H9 (cell line): Measurements from ENCODE around the gene ATP6V0E1. TPM values are rescaled to one million over a fixed set of nuclear protein-coding genes. Genes with fewer than 3 reads are reported as not detected.
"Not testable (repeated sequence)": the region's sequence is repeated elsewhere in the genome, so short reads cannot be mapped to it uniquely, and the experiment has no call there.

Source experiments
- DNase-seq: peaks from one replicate; pipeline ENCODE4 v3.0.0-alpha.2; 2017
- H2AFZ ChIP-seq: one replicate; pipeline ENCODE4 v1.6.1; 2013; ENCODE audit warnings: mild to moderate bottlenecking, low read length, control low read depth, moderate library complexity
- H2AK5ac ChIP-seq: 2 replicates; pipeline ENCODE4 v1.6.1; 2013; ENCODE audit warnings: low read length, control low read depth, mixed read lengths; ENCODE audit not compliant: insufficient read length
- H2BK120ac ChIP-seq: one replicate; pipeline ENCODE4 v1.6.1; 2013; ENCODE audit warnings: low read depth, mild to moderate bottlenecking, low read length, control low read depth, inconsistent platforms; ENCODE audit not compliant: poor library complexity, severe bottlenecking
- H2BK12ac ChIP-seq: 2 replicates; pipeline ENCODE4 v1.6.1; 2013; ENCODE audit warnings: low read length, control low read depth, mixed read lengths, low read depth; ENCODE audit not compliant: insufficient read length
- H2BK15ac ChIP-seq: 2 replicates; pipeline ENCODE4 v1.6.1; 2013; ENCODE audit warnings: low read depth, low read length, control low read depth
- H2BK20ac ChIP-seq: one replicate; pipeline ENCODE4 v1.6.1; 2013; ENCODE audit warnings: low read depth, mild to moderate bottlenecking, low read length, control low read depth, inconsistent platforms; ENCODE audit not compliant: poor library complexity, severe bottlenecking
- H2BK5ac ChIP-seq: 2 replicates; pipeline ENCODE4 v1.6.1; 2013; ENCODE audit warnings: low read length, control low read depth, mixed read lengths; ENCODE audit not compliant: insufficient read length
- H3K14ac ChIP-seq: 2 replicates; pipeline ENCODE4 v1.6.1; 2013; ENCODE audit warnings: low read length, control low read depth; ENCODE audit not compliant: insufficient read depth
- H3K18ac ChIP-seq: 2 replicates; pipeline ENCODE4 v1.6.1; 2013; ENCODE audit warnings: low read depth, mild to moderate bottlenecking, mixed read lengths, low read length, control low read depth; ENCODE audit not compliant: insufficient read length
- H3K23ac ChIP-seq: 2 replicates; pipeline ENCODE4 v1.6.1; 2013; ENCODE audit warnings: low read length, control low read depth, mixed read lengths, low read depth; ENCODE audit not compliant: insufficient read length
- H3K23me2 ChIP-seq: 2 replicates; pipeline ENCODE4 v1.6.1; 2013; ENCODE audit warnings: low read depth, mild to moderate bottlenecking, mixed read lengths, low read length, control low read depth; ENCODE audit not compliant: insufficient read length, poor library complexity, severe bottlenecking
- H3K27ac ChIP-seq: 2 replicates; pipeline ENCODE4 v1.5.1; 2013; ENCODE audit warnings: low read length, control low read depth, mixed read lengths, low read depth; ENCODE audit not compliant: insufficient read length
- H3K27me3 ChIP-seq: 2 replicates; pipeline ENCODE4 v1.6.1; 2013; ENCODE audit warnings: low read length, control low read depth, inconsistent platforms; ENCODE audit not compliant: insufficient read depth
- H3K4ac ChIP-seq: 2 replicates; pipeline ENCODE4 v1.6.1; 2013; ENCODE audit warnings: low read depth, mild to moderate bottlenecking, control low read depth, inconsistent platforms, low read length, moderate library complexity
- H3K4me1 ChIP-seq: 2 replicates; pipeline ENCODE4 v1.6.1; 2013; ENCODE audit warnings: low read length, control low read depth, inconsistent platforms; ENCODE audit not compliant: insufficient read depth
- H3K4me2 ChIP-seq: 2 replicates; pipeline ENCODE4 v1.6.1; 2013; ENCODE audit warnings: low read length, control low read depth, mixed read lengths; ENCODE audit not compliant: insufficient read length, insufficient read depth
- H3K56ac ChIP-seq: 2 replicates; pipeline ENCODE4 v1.6.1; 2013; ENCODE audit warnings: low read depth, mild to moderate bottlenecking, mixed read lengths, low read length, control low read depth; ENCODE audit not compliant: insufficient read length
- H3K79me1 ChIP-seq: 2 replicates; pipeline ENCODE4 v1.6.1; 2013; ENCODE audit warnings: low read depth, mild to moderate bottlenecking, moderate library complexity, low read length, control low read depth, inconsistent platforms; ENCODE audit not compliant: insufficient read depth, poor library complexity, severe bottlenecking
- H3K79me2 ChIP-seq: 2 replicates; pipeline ENCODE4 v1.6.1; 2013; ENCODE audit warnings: low read length, control low read depth, inconsistent platforms; ENCODE audit not compliant: insufficient read depth
- H3K9ac ChIP-seq: 2 replicates; pipeline ENCODE4 v1.6.1; 2013; ENCODE audit warnings: low read length, control low read depth, mixed read lengths; ENCODE audit not compliant: insufficient read length; ENCODE audit errors: extremely low read depth
- H3K9me3 ChIP-seq: one replicate; pipeline ENCODE4 v1.6.1; 2013; ENCODE audit warnings: low read depth, low read length, inconsistent platforms; ENCODE audit not compliant: control insufficient read depth
- H3T11ph ChIP-seq: one replicate; pipeline ENCODE4 v1.6.1; 2013; ENCODE audit warnings: mild to moderate bottlenecking, low read length, control low read depth, inconsistent platforms
- H4K20me1 ChIP-seq: one replicate; pipeline ENCODE4 v1.6.1; 2013; ENCODE audit not compliant: control insufficient read depth, insufficient read length, insufficient read depth
- H4K5ac ChIP-seq: 2 replicates; pipeline ENCODE4 v1.6.1; 2013; ENCODE audit warnings: low read depth, mild to moderate bottlenecking, mixed read lengths, low read length, control low read depth; ENCODE audit not compliant: insufficient read length
- H4K8ac ChIP-seq: replicated peaks from 2 replicates; pipeline ENCODE4 v1.6.1; 2013; ENCODE audit warnings: low read length, control low read depth, mixed read lengths, low read depth; ENCODE audit not compliant: insufficient read length
- H4K91ac ChIP-seq: 2 replicates; pipeline ENCODE4 v1.6.1; 2013; ENCODE audit warnings: low read depth, mild to moderate bottlenecking, moderate library complexity, mixed read lengths, low read length, control low read depth; ENCODE audit not compliant: insufficient read length
- H3K27ac Mint-ChIP-seq, 3 experiments: 2 replicates in 2 of 3; 3 replicates in 1 of 3; pipeline ENCODE4 v1.8.0; 2020 to 2021; ENCODE audit warnings: mixed read lengths in 3 of 3, mild to moderate bottlenecking in 1 of 3, moderate library complexity in 1 of 3
- H3K27me3 Mint-ChIP-seq: 2 replicates; pipeline ENCODE4 v1.8.0; 2021; ENCODE audit warnings: low read depth, mild to moderate bottlenecking, moderate library complexity, mixed read lengths
- H3K36me3 Mint-ChIP-seq, 3 experiments: 2 replicates in 2 of 3; 3 replicates in 1 of 3; pipeline ENCODE4 v1.8.0; 2020 to 2021; ENCODE audit warnings: low read depth in 3 of 3, mixed read lengths in 3 of 3; ENCODE audit not compliant: insufficient read depth in 1 of 3
- H3K4me1 Mint-ChIP-seq, 2 experiments: 2 replicates each; pipeline ENCODE4 v1.8.0; 2020; ENCODE audit warnings: mixed read lengths in 2 of 2
- H3K4me3 Mint-ChIP-seq, 2 experiments: 2 replicates in 1 of 2; 3 replicates in 1 of 2; pipeline ENCODE4 v1.8.0; 2020 to 2021; ENCODE audit warnings: mild to moderate bottlenecking in 2 of 2, mixed read lengths in 2 of 2, moderate library complexity in 1 of 2
- H3K9me3 Mint-ChIP-seq, 2 experiments: 2 replicates in 1 of 2; 3 replicates in 1 of 2; pipeline ENCODE4 v1.8.0; 2020; ENCODE audit warnings: mild to moderate bottlenecking in 2 of 2, mixed read lengths in 2 of 2, moderate library complexity in 1 of 2
- WGBS: extraction: QIAGEN DNeasy Blood & Tissue Kit; methylation state at CpG from one replicate; pipeline ENCODE4 v1.1.7; 2013; ENCODE audit warnings: missing lambda C conversion rate, low lambda C conversion rate, mixed read lengths; ENCODE audit not compliant: insufficient read length; ENCODE audit errors: extremely low coverage; 5-methylcytosine and 5-hydroxymethylcytosine counted together
- total RNA-seq: library from RNA; stranded (reverse); gene quantifications from 2 replicates; pipeline ENCODE4 v1.2.1, GENCODE V29; 2021
- TF ChIP-seq, protein P1 (sequence below): fragments of 200-600 bp; sonication (generic); conservative IDR thresholded peaks from 3 replicates; pipeline ENCODE4 v1.8.0; 2021; ENCODE audit warnings: antibody characterized with exemption, mild to moderate bottlenecking

The ATP6V0E1 gene
- total RNA-seq, 1 experiment from 2014 or later: 101 TPM

- Histone ChIP-seq H3K4me1 (no peaks in the 10 kb centered on the region), H4K8ac (no peak overlapping the region)
- H3K4me1 Mint-ChIP-seq: no peaks in the 10 kb centered on the region
These were observed 92.4 kb downstream of the ATP6V0E1 start for GRCh38 chr5:173075970-173076369.

DNA sequence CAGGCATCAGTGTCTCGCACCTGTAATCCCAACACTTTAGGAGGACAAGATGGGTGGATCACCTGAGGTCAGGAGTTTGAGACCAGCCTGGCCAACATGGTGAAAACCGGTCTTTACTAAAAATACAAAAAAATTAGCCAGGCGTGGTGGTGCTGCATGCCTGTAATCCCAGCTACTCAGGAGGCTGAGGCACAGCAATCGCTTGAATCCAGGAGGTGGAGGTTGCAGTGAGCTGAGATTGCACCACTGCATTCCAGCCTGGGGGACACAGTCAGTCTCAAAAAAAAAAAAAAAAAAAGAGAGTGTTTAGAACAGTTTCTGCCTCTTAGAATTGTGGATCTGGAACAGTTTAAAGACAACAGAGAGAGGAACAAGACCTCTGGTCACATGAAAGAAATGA is 92.9 kb downstream of the ATP6V0E1 start:
- not testable (repeated sequence) for H3K9me3 Mint-ChIP-seq, H3K4me2 ChIP-seq, H3K14ac ChIP-seq, H3K4me3 Mint-ChIP-seq, H2BK20ac ChIP-seq, H3K4me1 ChIP-seq, H3K9ac ChIP-seq, H3K4ac ChIP-seq, H3K79me2 ChIP-seq, H3K27me3 Mint-ChIP-seq, H3K23me2 ChIP-seq, H3K79me1 ChIP-seq, H3K9me3 ChIP-seq, H2BK120ac ChIP-seq, H3T11ph ChIP-seq, H2AFZ ChIP-seq, H3K36me3 Mint-ChIP-seq, H2AK5ac ChIP-seq, H2BK12ac ChIP-seq, H4K8ac ChIP-seq, H4K91ac ChIP-seq, H2BK15ac ChIP-seq, H3K27ac ChIP-seq, H3K23ac ChIP-seq, H4K5ac ChIP-seq, H3K27me3 ChIP-seq, H4K20me1 ChIP-seq, H3K27ac Mint-ChIP-seq, H2BK5ac ChIP-seq, H3K4me1 Mint-ChIP-seq, DNase-seq, H3K56ac ChIP-seq, H3K18ac ChIP-seq
- no CpG with 5 or more reads among the region's 4 CpGs for WGBS

More at GRCh38 chr5:173075970-173076369, 92.4 kb downstream of the ATP6V0E1 start:
- Mint-ChIP-seq H3K9me3 (no peaks in the 10 kb centered on the region; a peak in 1 of 5 replicates), H3K27me3 (peaks cover 4% of the 10 kb centered on the region), H3K36me3 (no peaks in the 10 kb centered on the region), H3K27ac (no peak overlapping the region), H3K4me3 (no peak overlapping the region)
- Histone ChIP-seq H3K23ac (no peak overlapping the region), H3K27me3 (no peaks in the 10 kb centered on the region), H3K9me3 (no peaks in the 10 kb centered on the region), H3K79me2 (no peaks in the 10 kb centered on the region), H4K20me1 (no peaks in the 10 kb centered on the region), H4K91ac (no peak overlapping the region), H3K56ac (no peak overlapping the region), H4K5ac (no peak overlapping the region), H3T11ph (no peak overlapping the region), H2AFZ (no peak overlapping the region), H2BK5ac (no peak overlapping the region), H2BK15ac (no peak overlapping the region), H3K4me2 (no peak overlapping the region), H2AK5ac (no peak overlapping the region), H2BK120ac (no peak overlapping the region), H3K23me2 (no peaks in the 10 kb centered on the region), H2BK20ac (no peak overlapping the region), H3K18ac (no peak overlapping the region), H2BK12ac (no peak overlapping the region), H3K79me1 (no peaks in the 10 kb centered on the region), H3K9ac (no peak overlapping the region), H3K4ac (no peak overlapping the region), H3K14ac (no peak overlapping the region), H3K27ac (no peak overlapping the region)
- DNase-seq: no peak
- TF ChIP-seq, protein P1, sequence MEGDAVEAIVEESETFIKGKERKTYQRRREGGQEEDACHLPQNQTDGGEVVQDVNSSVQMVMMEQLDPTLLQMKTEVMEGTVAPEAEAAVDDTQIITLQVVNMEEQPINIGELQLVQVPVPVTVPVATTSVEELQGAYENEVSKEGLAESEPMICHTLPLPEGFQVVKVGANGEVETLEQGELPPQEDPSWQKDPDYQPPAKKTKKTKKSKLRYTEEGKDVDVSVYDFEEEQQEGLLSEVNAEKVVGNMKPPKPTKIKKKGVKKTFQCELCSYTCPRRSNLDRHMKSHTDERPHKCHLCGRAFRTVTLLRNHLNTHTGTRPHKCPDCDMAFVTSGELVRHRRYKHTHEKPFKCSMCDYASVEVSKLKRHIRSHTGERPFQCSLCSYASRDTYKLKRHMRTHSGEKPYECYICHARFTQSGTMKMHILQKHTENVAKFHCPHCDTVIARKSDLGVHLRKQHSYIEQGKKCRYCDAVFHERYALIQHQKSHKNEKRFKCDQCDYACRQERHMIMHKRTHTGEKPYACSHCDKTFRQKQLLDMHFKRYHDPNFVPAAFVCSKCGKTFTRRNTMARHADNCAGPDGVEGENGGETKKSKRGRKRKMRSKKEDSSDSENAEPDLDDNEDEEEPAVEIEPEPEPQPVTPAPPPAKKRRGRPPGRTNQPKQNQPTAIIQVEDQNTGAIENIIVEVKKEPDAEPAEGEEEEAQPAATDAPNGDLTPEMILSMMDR: no peak
- WGBS: no CpG with 5 or more reads among the region's 5 CpGs
